ENCODE data around the gene LAMA3. TPM values are rescaled to one million over a fixed set of nuclear protein-coding genes. Genes with fewer than 3 reads are reported as not detected.

Gene LAMA3
- total RNA-seq, 1 donor from 2014 or later: 126 TPM

GRCh38 chr18:24003903-24004640, 314.8 kb downstream of the LAMA3 start:
- no peak for DNase-seq (ENCODE audit: low read depth)
- Histone ChIP-seq H3K4me3 (ENCODE audit: low read depth, low read length) (no peak overlapping the region), H3K27me3 (ENCODE audit: control insufficient read depth, insufficient read depth, low read length) (no peaks in the 10 kb centered on the region), H3K36me3 (ENCODE audit: control insufficient read depth, insufficient read depth, low read length) (no peaks in the 10 kb centered on the region)
- TF ChIP-seq, protein P1, sequence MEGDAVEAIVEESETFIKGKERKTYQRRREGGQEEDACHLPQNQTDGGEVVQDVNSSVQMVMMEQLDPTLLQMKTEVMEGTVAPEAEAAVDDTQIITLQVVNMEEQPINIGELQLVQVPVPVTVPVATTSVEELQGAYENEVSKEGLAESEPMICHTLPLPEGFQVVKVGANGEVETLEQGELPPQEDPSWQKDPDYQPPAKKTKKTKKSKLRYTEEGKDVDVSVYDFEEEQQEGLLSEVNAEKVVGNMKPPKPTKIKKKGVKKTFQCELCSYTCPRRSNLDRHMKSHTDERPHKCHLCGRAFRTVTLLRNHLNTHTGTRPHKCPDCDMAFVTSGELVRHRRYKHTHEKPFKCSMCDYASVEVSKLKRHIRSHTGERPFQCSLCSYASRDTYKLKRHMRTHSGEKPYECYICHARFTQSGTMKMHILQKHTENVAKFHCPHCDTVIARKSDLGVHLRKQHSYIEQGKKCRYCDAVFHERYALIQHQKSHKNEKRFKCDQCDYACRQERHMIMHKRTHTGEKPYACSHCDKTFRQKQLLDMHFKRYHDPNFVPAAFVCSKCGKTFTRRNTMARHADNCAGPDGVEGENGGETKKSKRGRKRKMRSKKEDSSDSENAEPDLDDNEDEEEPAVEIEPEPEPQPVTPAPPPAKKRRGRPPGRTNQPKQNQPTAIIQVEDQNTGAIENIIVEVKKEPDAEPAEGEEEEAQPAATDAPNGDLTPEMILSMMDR (IDR thresholded peaks at IDR 0.05; ENCODE audit: insufficient read depth, low read length, poor library complexity, severe bottlenecking): no peak

Other genes starting within 250 kb of the LAMA3 start
- 79.8 and 90.6 TPM in 2 replicates for gene RIOK3, start 236.2 kb upstream of the LAMA3 start, total RNA-seq
- 32.8 and 33.4 TPM in 2 replicates for gene RMC1, start 185.9 kb upstream of the LAMA3 start, total RNA-seq
- gene NPC1, start 102.9 kb upstream of the LAMA3 start, total RNA-seq: 111 and 123 TPM in 2 replicates
- 0.27 and 0.58 TPM in 2 replicates for gene ANKRD29, start 26.5 kb upstream of the LAMA3 start, total RNA-seq

All from kidney epithelial cell (primary cell).